HG02943 (cell line): ENCODE results near the gene TTI1.
A peak's percentile ranks its signal among the peaks of the same experiment; 100 is the strongest.

Experiments
- ATAC-seq: cut with Tn5 transposase; IDR thresholded peaks from one replicate; pipeline ENCODE4 v1.9.1; 2021; ENCODE audit warnings: mild to moderate bottlenecking, low read depth, moderate library complexity; ENCODE audit not compliant: unreplicated experiment

The TTI1 gene

DNA sequence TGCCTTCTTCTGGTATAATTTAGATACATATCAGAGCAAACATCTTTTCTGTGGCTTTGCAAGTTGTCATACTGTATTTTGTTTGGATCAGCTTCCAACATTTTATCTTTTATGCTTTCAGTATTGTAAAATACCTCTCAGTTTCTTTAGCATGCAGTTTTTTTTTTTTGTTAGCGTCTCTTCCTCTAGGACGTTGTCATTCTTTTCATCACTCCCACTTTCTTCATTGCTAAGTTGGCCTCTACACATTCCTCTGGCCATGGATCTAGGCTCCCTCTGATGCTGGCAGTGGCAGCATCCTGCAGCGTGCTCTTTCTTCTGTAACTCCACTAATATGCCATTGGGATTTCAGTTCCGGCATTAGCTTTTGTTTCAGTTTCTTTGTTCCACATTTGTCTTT lies 22.0 kb upstream of the TTI1 start:
- no peak for ATAC-seq

DNA sequence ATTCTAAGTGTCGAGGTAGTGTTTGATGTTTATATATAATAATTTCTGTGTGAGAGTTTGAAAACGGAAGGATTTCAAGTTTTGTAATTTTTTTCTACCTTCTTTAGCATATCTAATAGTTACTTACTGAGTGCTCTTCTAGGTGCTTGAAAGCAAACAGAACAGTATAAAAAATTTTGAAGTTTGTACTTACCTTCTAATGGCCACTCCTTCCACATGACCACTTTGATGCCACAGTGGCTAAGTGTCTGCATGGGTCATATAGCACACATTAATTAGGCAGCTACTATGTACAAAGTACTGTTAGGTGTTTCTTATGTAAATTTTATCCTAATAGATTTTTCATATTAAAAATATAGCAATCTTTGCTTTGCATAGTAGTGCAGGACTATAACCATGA lies 21.4 kb upstream of the TTI1 start:
- no peak for ATAC-seq

DNA sequence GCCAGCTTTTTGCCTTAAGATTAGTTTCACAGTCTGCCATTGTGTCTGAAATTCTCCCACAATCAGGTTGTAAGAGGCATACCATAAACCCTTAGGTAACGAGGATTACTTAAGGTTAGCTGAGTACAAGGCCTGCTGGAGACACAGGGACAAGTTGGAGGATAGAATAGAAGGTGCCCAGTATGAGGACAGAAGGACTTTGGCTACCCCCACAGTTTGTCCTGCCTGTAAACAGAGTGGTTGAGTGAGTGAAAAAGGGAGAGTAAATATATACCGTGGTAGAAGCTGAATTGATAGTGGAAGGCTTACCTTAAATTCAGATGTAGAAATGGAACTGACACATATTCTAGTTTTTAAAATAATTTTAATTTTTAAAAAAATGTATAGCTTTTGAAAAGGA lies 19.6 kb upstream of the TTI1 start:
- ATAC-seq, result no peak

DNA sequence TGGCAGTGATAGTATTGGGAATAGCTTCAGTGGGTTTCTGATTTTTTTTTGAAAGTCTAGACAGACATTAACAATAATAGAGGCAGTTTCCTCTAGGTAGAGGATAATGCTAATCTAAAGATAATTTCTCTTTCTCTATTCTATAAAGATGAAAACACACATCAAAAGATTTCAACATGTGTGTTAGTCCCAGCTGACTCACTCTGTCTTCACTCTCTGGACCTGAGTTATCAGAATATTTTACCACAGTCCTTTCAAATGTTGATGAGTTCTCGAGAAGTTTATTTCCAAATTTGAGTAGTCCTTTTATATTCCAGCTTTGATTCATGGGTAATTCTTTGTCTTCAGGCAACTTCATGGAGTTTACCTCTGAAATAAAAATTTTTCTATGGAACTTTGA lies 17.4 kb upstream of the TTI1 start:
- ATAC-seq, result no peak

DNA sequence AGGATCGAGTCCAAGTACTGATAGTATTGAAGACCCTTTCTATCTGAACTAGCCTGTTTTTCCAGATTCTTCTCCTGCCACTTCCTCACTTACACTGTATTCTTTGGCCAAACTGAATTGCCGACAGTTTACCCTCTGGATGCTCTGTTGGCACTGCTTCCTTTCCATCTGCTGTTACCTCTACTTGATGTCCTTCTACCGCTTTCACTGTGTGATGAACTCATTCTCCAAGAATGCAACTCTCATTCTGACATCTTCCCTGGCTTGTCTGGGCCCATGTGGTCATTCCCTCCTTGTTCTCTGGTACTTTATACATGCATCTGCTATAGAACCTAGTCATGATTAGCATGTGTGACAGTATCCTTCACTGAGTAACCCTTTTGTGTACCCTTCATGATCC lies 16.5 kb upstream of the TTI1 start:
- ATAC-seq, result no peak

DNA sequence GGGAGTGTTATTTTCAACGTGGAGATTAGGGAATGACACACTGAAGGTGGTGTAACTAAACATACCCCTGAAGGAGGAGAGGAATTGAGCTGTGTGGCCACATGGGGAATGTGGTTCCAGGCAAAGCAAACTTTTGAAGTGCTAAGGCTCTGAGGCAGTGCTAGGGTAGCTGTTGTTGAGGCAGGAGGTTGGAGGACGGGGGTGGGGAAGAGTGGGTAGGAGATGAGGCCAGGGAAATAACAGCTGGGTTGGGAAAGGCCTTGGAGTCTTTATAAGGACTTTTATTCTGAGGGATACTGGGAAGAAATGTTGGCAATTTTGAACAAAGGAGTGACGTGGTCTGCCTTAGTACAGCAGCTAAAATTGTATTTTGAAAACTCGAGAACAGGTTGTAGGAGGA lies 13.3 kb upstream of the TTI1 start:
- ATAC-seq, result no peak

DNA sequence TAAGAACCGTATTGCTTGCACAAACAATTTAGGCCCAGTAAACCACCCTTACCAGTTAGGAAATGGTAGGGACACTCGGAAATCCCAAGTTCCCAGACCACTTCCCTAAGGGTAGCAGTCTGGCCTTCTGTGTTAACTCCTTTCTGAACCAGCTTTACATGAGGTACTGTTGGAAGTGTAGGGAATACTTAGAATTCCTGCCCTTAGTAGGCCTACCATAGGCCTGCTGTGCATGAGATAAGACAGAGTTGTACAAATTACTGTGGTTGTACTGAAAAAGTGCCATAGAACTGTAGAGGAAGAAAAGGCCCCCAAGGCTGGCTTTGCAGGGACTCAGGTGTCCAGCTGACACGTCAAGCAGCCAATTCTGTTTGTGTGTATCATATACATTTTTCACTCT lies 11.4 kb upstream of the TTI1 start:
- ATAC-seq, result no peak

DNA sequence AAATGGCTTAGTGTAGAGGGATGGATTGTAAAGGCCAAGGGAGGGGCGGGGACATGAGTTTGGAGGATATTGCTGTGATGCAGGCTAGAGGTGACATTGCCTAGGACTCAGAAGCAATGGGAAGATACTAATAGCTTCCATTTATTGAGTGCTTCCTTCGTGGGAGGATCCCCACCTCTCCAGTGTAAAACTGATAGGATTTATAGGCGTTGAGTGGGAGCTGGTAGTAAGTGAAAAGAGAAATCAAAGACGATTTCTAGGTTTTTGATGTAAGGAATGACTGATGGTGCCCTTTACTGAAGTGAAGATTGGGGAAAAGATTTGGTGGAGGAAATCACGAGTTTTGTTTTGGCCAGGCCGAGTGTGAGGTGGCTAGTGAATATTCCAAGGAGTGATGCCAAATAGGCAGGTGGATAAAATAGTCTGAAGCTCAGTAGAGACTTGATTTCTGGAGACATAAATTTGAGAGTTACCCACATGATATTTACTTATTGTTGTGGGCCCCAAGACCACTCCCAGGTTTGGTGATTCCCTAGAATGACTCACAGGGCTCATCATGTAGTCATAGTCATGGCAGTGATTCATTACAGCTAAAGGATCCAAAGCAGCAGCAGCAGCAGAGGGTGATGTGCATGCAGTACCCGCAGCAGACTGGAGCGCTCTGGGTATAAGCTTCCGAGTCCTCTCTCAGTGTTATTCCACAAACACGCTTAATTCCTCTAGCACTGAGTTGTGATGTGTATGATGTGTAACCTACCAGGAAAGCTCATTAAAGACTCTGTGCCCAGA lies 10.4 kb upstream of the TTI1 start:
- no peak for ATAC-seq

DNA sequence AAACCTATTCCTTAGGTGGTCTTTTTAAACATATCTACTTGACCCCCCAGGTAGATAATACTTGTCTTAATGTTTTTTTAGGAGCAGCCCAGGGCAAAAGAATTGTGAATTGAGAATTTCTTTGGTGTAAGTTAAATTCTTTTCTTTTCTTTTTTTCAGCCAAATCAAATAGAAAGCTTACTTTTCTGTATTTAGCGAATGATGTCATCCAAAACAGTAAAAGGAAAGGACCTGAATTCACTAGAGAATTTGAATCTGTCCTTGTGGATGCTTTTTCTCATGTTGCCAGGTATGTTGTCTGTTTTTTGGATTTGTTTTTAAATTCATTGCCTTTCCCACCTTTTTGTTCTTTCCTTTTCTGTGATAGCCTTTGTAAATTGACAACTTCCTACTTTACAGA lies 7.0 kb upstream of the TTI1 start:
- ATAC-seq, result no peak

DNA sequence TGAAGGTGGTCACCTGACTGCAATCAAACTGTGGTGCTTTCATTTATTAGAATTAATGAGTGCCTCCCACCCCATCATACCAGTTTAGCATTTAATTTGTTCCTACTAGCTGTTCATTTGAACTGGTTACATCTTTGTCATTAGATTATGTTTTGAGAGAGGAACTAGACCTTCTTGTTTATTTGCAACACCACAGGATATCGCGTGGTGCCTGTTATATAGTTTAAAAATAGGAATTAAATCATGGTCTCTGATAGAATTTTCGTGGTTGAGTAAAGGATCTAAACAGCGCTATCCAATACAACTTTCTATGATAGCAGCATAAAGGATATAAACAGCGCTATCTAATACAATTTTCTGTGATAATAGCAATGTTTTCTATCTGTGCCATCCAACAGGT lies 3.1 kb upstream of the TTI1 start:
- ATAC-seq, result no peak

DNA sequence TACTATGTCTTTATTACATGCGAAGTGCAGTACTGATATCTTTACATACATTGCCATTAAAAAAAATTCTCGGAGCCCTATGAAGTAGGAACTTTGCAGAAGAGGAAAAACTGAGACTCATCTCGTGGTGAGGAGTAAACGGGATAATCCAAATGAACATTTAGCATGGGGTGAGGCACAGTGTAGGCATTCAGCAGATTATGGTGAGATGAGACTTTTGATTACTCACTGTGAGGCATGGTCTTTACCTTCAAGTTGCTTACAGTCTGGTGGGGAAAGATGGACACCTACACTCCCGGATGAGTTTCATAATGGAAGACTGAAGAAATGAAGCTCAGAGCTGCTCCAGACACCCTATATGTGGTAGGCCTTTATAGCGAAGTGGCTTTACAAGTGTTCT lies 1.7 kb upstream of the TTI1 start:
- no peak for ATAC-seq

DNA sequence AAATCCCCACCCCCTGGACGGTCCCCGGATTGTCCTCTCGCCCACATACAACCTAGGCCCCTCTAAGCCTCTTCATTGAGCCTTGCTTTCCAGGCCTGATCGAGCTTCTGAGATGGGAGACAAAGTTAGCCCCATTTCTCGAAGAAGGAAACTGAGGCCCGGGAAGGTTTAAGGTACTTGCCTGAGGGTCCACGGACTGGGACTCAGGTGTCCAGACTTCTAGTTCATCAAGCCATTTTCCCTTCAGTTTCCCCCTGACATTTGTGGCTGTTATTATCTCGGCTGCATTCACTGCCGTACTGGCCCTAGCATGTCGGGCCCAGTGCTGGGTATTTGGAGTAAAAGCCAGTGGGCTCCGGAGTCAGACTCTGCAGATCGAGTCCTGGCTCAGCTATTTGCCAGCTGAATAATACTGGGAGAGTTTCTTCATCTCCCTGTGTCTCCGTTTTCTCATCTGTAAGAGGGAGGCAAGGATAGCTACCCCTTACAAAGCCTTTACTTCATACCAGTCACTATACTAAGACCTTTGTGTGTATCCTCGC lies 923 bp upstream of the TTI1 start:
- peak; percentile 10 for ATAC-seq

DNA sequence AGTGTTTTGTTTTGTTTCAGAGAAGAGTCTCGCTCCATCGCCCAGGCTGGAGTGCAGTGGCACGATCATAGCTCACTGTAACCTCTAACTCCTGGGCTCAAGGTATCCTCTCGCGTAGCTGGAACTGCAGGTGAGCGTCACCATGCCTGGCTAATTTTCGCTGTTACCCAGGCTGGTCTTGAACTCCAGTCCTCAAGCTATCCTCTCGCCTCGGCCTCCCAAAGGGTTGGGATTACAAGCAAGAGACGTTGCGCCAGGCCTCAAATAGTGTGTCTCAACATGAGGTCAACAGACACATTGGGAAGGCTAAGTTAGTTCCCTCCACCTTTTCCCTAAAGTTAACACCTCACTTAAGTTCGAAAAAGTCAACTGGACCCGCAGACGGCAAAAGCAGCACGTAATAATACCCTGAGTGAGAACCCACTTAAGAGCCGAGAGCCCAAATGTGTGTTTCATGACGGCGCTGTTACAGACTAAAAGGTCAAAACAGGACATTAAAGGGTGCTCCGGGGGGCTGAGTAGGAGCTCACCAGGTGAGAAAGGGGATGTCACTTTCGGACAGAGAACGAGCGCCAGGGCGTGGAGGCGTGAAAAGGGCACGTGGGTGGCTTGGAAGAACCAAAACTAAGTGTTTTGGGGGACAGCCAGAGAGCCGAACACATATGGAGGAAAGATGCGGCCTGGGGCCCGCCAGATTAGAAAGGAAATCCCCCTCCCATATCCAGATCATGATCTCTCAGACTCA lies 499 bp downstream of the TTI1 start:
- ATAC-seq, result peak; percentile 40

DNA sequence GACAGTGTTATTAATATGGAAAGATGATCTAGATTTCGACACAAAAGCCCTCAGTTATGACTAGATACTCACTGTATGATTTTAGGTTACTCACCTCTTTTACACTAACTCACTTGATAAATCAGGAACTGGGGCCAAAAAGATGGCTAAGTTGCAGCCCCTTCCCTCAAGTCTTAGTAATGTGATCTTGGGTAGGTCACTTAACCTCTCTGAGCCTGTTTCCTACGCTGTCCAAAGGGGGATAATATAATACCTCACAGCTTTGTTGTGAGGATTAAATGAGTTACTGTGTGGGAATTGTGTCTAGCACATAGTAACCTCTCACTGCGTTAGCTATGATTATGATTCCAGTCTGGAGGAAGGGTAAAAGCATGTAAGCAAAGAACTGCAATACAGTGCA lies 1.3 kb downstream of the TTI1 start:
- no peak for ATAC-seq

DNA sequence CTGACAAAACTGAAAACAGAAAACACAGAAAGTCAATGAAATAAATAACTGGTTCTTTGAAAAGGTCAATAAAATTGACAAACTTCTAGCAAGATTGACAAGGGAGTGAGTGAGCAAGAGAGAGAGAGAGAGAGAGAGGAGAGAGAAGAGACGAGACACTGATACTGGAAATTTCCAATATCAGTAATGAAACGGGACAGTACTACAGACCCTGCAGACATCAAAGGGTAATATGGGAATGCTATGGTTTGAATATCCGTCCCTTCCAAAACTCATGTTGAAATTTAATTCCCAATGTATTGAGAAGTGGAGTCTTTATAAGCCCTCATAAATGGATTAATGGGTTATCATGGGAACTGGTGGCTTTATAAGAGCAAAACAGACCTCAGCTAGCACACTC lies 3.8 kb downstream of the TTI1 start:
- no peak for ATAC-seq

DNA sequence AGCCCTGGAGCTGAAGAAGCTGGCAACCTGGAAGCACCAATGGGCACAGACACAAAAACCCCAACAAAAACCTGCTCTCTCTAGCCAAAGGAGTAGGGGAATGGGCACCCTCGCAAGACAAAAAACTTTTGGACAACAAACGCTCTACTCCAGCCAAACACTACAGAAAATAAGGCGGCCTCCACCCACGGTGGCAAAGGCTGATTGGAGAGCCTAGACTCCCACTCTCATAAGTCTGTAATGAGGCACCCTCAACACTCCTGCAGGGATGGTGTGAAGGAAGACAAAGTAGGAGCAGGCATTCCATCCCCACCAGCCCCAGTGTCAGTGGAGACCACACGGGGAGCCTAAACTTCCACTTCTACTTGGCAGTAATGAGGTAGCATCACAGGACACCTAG lies 8.8 kb downstream of the TTI1 start:
- no peak for ATAC-seq

DNA sequence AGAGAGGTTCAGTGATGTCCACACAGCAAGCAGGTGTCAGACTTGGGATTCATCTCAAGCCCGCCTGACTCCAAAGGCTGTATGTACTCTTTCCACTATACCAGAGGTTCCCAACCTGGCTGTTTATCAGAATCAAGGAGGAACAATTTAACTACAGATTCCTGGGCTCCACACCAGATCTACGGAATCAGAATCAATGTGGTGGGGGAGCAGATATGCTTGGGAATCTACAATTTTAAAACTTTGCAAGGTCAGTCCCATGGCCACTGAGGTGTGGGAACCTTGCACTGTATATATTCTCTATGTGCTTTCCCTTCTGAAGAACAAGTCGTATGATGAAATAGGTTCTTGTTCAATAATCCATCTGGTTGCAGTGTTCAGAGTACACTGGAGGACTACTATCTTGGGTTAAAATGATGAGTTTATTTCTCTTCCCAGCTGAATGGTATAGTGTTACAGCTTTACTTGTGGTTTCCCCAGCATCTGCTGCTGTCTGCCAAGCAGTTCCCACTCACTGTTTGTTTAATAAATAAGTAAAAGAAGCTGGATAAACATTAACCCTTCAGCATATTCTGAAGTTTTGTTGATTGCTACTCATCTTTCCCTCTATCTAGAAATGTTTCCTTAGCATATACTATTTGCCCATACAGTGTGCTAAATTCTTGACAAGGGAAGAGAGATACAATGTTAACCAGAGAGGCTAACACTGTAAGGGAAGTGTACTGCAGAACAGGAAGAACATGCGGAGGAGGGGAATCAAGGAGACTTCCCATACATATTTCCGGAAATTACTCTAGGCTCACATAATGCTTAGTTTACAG lies 9.9 kb downstream of the TTI1 start:
- ATAC-seq, result no peak

DNA sequence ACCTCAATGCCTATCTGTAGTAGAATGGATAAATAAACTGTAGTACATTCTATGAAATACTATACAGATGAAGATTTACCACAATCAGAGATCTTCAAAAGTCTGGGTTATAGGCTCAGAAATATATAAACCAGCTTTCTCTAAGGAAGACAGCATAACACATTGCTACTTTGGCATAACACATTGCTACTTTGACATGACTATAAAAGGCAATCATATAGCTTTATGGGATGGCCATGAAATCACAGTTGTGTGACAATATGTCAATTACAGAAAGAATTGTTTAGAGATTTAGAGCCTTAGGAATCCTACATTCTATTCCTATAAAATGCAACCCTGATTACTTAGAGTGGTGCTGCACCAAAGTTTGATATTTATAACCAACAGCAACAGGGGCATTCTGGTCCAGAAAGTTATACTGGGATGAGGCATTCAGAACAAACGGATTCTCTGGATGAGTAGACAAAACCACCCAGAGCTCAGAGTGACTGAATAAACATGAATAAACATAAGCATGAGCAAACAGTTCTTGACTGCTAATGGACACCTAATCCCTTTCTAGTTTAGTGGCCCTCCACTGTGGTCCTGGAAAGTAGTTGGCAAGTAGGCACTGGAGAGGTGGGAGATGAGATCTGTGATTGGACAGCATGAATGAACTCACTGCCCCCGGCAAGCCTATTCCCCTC lies 12.0 kb downstream of the TTI1 start:
- ATAC-seq, result no peak

DNA sequence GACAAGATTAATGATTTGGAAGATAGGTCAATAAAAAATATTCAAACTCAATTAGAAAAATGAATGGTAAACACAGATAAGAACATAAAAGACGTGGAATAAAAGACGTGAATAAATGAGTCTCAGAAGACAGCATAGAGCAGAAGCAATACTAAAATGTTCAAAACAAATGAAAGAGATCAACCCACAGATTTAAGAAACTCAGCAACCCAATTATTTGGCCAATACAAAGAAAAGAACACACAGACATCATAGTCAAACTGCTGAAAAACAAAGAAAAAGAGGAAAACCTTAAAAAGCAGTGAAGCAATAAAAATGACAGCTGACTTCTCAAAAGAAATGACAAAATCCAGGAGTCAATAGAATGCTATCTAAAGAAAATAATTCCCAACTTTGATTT lies 14.9 kb downstream of the TTI1 start:
- no peak for ATAC-seq

DNA sequence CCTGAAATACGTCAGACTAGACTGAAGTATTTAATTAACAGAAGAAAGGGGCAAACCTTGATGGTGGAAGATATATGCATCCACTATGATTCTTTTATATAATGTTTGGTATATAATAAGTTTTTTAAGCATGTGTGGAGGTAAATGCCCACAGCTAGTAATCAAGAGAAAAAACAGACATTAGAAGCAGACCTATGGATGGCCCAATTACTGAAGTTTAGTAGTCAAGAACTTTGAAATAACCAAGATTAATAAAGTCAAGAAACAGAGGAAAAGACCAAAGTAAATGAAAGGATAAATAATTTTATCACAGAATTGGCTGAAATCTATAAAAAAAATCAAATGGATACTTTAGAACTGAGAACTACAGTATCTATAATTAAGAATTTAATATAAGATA lies 15.3 kb downstream of the TTI1 start:
- ATAC-seq, result no peak

DNA sequence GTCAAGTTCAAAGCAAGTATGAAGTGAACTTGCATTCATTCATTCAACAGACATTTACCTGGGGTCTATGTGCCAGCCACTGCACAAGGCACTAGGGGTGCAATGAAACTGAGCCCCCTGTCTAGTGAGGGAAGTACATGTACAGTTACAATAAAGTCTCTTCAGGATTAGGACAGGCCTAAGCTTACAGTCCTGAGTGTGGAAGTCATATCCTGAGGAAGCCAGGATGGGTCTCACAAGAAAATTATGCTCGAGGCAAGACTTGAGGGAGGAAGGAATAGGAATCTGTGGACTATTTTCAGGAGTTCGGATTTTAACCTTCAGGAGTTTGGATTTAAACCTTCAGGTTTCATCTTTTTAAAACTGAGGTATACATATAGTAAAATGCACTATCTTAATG lies 19.4 kb downstream of the TTI1 start:
- no peak for ATAC-seq
